T-helper 9 cell (primary cell): ENCODE results near the gene SLC25A19.
"Not testable (repeated sequence)": the region's sequence is repeated elsewhere in the genome, so short reads cannot be mapped to it uniquely, and the experiment has no call there.

ENCODE experiments used
- DNase-seq: peaks from one replicate; pipeline ENCODE4 v3.0.0-alpha.2; 2020

SLC25A19 gene

DNA sequence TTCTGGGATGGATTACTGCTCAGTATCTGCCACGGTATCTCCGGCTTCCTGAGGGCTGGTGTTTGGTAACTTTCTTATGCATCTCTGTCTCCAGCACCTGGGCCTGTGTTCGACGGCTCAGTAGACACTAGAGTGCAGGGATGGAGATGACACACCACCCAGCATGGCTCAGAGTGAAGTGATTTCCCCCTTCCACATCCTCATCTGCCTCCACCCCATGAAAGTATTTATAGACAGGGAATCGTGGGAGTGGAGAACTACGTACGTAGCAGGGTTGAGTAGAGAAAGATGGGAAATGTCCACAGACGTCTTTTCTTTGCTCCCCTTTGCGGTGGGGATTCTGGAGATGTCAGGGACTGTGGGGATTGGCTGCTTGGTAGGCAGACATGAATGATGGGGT is 11.8 kb upstream of the SLC25A19 start:
- DNase-seq: no peak

GRCh38 chr17:75300280-75300679 is 11.0 kb upstream of the SLC25A19 start:
- no peak for DNase-seq

DNA sequence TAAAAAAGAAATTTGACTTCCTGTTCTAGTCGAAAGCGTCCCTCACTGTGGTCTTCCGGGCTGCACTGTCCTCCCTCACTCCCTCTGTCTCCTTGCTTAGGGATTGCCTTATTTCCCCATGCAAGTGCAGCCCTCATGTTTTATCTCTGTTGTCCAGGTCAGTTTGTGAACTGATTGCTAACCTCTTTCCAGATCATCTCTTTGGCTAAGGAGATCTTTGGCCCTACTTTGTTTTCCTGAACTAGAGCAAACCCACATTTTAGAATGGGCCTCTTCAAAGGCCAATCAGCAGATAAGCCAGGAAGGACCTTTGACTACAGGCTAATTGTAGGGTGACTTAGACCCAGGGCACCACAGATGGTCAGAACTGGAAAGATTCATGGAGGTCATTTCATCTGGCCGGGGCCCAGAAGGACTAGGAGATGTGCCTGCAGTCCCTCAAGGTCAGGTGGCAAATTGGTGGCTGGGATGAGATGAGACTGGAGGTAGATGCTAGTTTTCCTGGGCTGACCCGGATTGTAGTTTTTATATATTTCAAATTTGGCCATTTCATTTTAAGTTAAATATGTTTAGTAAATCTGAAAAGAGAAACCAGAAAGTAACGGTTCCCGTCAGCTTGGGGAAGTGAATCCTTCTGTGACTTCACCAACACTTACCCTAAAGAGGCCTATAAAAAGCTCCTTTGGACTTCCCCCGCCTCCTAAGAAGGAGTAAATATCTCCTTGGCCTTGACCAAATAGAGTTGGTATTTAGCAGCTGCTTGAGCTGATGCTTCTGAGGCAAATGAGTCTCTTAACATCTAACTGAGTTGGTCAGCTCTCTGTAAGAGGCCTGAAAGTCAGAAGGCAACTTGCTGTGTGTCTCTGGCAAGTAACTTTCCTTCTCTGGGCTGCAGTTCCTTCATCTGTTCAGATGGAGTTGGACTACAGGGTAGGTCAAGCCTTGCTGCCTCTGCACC is 6.2 kb upstream of the SLC25A19 start:
- DNase-seq: no peak

DNA sequence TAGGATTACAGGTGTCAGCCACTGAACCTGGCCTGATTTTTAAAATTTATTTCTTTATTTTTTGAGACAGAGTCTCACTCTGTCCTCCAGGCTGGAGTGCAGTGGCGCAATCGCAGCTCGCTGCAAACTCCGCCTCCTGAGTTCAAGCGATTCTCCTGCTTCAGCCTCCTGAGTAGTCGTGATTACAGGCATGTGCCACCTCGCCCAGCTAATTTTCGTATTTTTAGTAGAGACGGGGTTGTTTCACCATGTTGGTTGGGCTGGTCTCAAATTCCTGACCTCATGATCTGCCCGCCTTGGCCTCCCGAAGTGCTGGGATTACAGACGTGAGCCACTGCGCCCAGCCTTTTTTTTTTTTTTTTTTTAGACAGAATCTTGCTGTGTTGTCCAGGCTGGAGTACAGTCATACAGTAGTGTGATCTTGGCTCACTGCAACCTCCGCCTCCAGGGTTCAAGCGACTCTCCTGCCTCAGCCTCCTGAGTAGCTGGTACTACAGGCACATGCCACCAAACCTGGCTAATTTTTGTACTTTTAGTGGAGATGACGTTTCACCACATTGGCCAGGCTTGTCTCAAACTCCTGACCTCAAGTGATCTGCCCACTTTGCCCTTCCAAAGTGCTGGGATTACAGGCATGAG is 3.7 kb upstream of the SLC25A19 start:
- not testable (repeated sequence) for DNase-seq

GRCh38 chr17:75289832-75290337 is 652 bp upstream of the SLC25A19 start:
- peak; percentile 48 for DNase-seq

- peak; percentile 35 for DNase-seq
These were observed 491 bp downstream of the SLC25A19 start for GRCh38 chr17:75288770-75289114.

DNA sequence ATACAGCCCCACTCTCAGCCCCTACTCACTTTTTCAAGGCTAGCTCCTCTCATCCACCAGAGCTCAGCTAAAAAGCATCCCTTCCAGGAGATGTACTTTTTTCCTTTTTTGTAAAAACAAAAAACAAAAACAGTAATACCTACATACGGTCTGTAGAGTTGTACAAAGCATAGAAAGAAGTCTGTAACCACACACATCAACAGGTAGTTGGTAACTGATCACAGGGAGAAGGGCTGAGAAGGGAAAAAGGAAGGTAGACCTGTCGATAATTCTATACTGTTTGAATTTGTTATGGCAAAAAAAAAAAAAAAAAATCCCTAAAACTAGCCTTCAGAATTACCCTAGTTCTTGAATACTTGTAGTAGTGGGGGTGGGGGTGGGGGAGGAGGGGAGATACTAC is 874 bp downstream of the SLC25A19 start:
- no peak for DNase-seq

- DNase-seq: no peak
These were observed 2.0 kb downstream of the SLC25A19 start for GRCh38 chr17:75287221-75287620.

- DNase-seq: no peak
These were observed 4.1 kb downstream of the SLC25A19 start for GRCh38 chr17:75285123-75285522.

- not testable (repeated sequence) for DNase-seq
These were observed 9.0 kb downstream of the SLC25A19 start for GRCh38 chr17:75280189-75280588.

DNA sequence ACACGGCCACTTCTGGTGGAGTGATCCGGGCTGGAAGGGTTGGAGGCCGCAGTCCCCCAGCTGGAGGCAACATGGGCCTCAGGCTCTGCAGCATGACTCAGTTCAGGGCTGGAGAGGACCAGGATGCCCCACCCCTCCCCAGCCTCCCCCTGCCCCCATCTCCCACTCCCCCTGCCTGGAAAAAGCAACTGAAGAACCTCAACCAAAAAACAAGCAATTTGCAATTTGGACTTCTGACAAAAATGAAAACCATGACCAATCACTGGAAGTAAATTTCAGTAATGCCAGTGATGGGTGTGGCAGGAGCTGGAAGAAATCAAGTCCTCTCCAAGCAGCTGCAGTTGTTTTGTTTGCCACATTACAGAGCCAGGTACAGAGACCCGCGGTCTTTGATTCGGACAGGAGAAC is 11.6 kb downstream of the SLC25A19 start:
- DNase-seq: no peak

DNA sequence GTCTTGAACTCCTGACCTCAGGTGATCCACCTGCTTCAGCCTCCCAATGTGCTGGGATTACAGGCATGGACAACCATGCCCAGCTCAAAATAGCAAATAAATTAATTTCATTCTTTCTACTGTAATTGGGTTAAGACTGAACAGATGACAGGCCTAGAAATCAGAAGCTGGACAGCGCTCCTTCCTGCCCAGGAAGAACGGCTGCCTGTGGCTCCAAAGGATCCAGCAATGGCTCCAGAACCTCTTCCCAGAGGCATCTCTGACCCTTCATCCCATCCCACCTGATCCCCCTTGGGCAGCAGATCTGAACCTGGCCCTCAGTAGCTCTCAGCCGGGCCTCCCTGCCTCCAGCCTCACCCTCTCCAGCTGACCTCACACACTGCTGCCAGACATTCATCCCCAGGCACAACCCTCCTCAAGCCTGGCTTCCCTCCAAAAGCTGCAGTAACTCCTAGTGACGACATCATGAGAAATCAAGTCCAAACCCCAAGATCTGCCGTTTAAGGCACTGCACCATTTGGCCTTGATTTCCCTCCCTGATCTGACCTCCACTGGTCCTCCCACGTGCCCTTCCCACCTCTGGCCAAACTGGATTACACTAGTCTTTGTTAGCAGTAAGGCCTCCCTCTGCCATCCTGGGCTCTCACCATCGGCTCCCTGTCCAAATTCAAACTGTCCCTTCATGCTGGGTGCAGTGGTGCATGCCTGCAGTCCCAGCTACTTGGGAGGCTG is 15.1 kb downstream of the SLC25A19 start:
- DNase-seq: no peak

- no peak for DNase-seq
These were observed 16.4 kb downstream of the SLC25A19 start for GRCh38 chr17:75272848-75273184.

- no peak for DNase-seq
These were observed 17.0 kb downstream of the SLC25A19 start for GRCh38 chr17:75271955-75272847.

GRCh38 chr17:75271233-75271954 is 17.8 kb downstream of the SLC25A19 start:
- peak; percentile 83 for DNase-seq

- no peak for DNase-seq
These were observed 18.3 kb downstream of the SLC25A19 start, which contains the start of gene MIF4GD for GRCh38 chr17:75270966-75271232. Gene MIF4GD (minus strand): TSS chr17:75271231. CDS start chr17:75270195, 1,036 bp downstream.

GRCh38 chr17:75270218-75270965 is 18.8 kb downstream of the SLC25A19 start:
- peak; percentile 29 for DNase-seq

- no peak for DNase-seq
These were observed 19.4 kb downstream of the SLC25A19 start for GRCh38 chr17:75269844-75270217.

GRCh38 chr17:75267411-75268232 is 21.6 kb downstream of the SLC25A19 start:
- DNase-seq: no peak

DNA sequence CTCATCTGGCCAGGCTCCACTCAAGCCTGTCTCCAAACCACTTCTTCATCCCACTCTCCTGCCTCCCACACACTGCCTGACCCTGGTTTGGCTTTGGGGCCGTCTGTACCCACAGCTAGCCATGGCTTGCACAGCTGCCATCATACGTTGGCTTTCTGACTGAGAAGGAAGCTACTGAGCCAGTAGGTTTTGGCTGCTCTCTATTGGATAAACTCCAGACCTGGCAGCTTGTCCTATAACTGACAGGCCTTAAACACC is 22.2 kb downstream of the SLC25A19 start:
- DNase-seq: no peak
